ENCODE measurements around the gene NCAPD2. TPM values are rescaled to one million over a fixed set of nuclear protein-coding genes. Genes with fewer than 3 reads are reported as not detected.

The NCAPD2 gene
- total and polyA plus RNA-seq, 2 donors (not counting 3 experiments of a cell fraction or from before 2014, with no cell fraction given), result 41.8 to 90.1 TPM

GRCh38 chr12:6547566-6547965 lies 53.7 kb downstream of the NCAPD2 start:
- CTCF ChIA-PET, result interaction anchor here (2.0 to 10.3 kb wide), 2 partner anchors 7 to 11 kb away, joined by 9 to 145 read pairs; no protein-coding TSS in a partner anchor
- H3K79me2 ChIP-seq (ENCODE audit: control insufficient read depth, insufficient read depth, low read length), result peaks cover 23% of the 10 kb centered on the region

More at GRCh38 chr12:6547566-6547965, 53.7 kb downstream of the NCAPD2 start:
- POLR2A ChIA-PET, result no interaction called here
- no peak for DNase-seq (ENCODE audit: low read depth, low spot score)
- H3K9me3 ChIP-seq (replicated peaks; ENCODE audit: control insufficient read depth, insufficient read depth, low read length), result no peaks in the 10 kb centered on the region
- dilution Hi-C loops (cut with MboI; ENCODE audit: extremely low pct_ligation_motif_present, low sequenced_read_pairs) (no loop called here), intact Hi-C loops (cut with micrococcal nuclease) (no loop called here)
- no peak overlapping the region for H3K9ac ChIP-seq (replicated peaks; ENCODE audit: extremely low read depth, insufficient read depth, low read length)
- peak overlapping the region; percentile 75 for H3K4me2 ChIP-seq (ENCODE audit: insufficient read depth, low read length)
- H3K36me3 ChIP-seq (ENCODE audit: control insufficient read depth in 2 of 2, extremely low read depth in 1 of 2, insufficient read depth in 2 of 2, low read length in 2 of 2), result peaks cover 3 to 15% of the 10 kb centered on the region in 2 experiments
- no peak overlapping the region for H2AFZ ChIP-seq (ENCODE audit: low read depth, low read length)
- H3K9me1 ChIP-seq (replicated peaks; ENCODE audit: control insufficient read depth, extremely low read depth, insufficient read depth, low read length), result no peaks in the 10 kb centered on the region
- peaks cover 41% of the 10 kb centered on the region for H3K4me1 ChIP-seq (ENCODE audit: control insufficient read depth, extremely low read depth, insufficient read depth, low read length)
- FAIRE-seq, result no peak
- H3K27me3 ChIP-seq (ENCODE audit: control insufficient read depth in 2 of 2, insufficient read depth in 2 of 2, low read length in 2 of 2), result no peaks in the 10 kb centered on the region
- no TSS peak for BruUV-seq (replicated peaks)
- peak overlapping the region; percentile 26 for H3K27ac ChIP-seq (ENCODE audit: insufficient read depth, low read depth, low read length)
- H3K4me3 ChIP-seq (replicated peaks in 1 of 3; ENCODE audit: insufficient read depth in 1 of 3, low read depth in 1 of 3, low read length in 3 of 3), result no peak overlapping the region
- TF ChIP-seq FOS (IDR thresholded peaks at IDR 0.05; ENCODE audit: borderline replicate concordance, insufficient read depth, low read length), result no peak
- no peak for TF ChIP-seq EZH2 (IDR thresholded peaks at IDR 0.05; ENCODE audit: borderline replicate concordance, low read depth, low read length, severe bottlenecking)
- TF ChIP-seq POLR2AphosphoS5 (IDR thresholded peaks at IDR 0.05; ENCODE audit: insufficient read depth, low read depth, low read length), result no peak
- TF ChIP-seq CTCF (IDR thresholded peaks at IDR 0.05; ENCODE audit: extremely low read depth in 1 of 2, insufficient read depth in 1 of 2, low read depth in 1 of 2, low read length in 2 of 2), result no peak
- no peak for TF ChIP-seq GATA2 (IDR thresholded peaks at IDR 0.05; ENCODE audit: insufficient read depth, insufficient read length, low read depth, low read length)
- TF ChIP-seq MAX (IDR thresholded peaks at IDR 0.05; ENCODE audit: insufficient read depth, insufficient read length), result no peak
- TF ChIP-seq JUN (IDR thresholded peaks at IDR 0.05; ENCODE audit: borderline replicate concordance, insufficient read depth, insufficient read length, low read depth), result no peak
- no peak for TF ChIP-seq MYC (IDR thresholded peaks at IDR 0.05; ENCODE audit: low read depth, low read length)
- no peak for TF ChIP-seq POLR2A (IDR thresholded peaks at IDR 0.05; ENCODE audit: low read depth, low read length)
- H4K20me1 ChIP-seq (replicated peaks; ENCODE audit: control insufficient read depth, extremely low read depth, insufficient read depth, low read length), result no peaks in the 10 kb centered on the region

All from endothelial cell of umbilical vein (primary cell).